ENCODE data around the gene DGKB.

DNA sequence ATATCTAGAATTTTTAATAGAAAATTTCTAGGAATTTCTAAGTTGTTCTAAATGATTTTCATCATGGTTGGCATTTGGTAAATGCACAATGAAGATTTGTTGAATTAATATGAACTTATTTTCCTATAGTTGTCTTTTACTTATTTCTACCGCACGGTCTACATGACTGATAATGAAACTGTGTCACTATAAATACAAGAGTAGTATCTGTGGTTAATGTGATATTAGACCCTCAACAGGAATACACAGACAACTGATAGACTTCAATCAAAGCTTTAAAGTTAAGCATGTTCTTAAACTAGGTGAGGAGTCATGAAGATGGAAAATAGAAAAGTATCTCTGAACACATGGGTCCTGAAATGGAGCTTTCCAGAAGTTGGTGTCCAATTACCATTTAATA is 615.2 kb downstream of the DGKB start:
- TF ChIP-seq, protein P1, sequence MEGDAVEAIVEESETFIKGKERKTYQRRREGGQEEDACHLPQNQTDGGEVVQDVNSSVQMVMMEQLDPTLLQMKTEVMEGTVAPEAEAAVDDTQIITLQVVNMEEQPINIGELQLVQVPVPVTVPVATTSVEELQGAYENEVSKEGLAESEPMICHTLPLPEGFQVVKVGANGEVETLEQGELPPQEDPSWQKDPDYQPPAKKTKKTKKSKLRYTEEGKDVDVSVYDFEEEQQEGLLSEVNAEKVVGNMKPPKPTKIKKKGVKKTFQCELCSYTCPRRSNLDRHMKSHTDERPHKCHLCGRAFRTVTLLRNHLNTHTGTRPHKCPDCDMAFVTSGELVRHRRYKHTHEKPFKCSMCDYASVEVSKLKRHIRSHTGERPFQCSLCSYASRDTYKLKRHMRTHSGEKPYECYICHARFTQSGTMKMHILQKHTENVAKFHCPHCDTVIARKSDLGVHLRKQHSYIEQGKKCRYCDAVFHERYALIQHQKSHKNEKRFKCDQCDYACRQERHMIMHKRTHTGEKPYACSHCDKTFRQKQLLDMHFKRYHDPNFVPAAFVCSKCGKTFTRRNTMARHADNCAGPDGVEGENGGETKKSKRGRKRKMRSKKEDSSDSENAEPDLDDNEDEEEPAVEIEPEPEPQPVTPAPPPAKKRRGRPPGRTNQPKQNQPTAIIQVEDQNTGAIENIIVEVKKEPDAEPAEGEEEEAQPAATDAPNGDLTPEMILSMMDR (IDR thresholded peaks at IDR 0.05): no peak
- TF ChIP-seq EP300 (IDR thresholded peaks at IDR 0.05): no peak
